ENCODE measurements around the gene ZNF789.

DNA sequence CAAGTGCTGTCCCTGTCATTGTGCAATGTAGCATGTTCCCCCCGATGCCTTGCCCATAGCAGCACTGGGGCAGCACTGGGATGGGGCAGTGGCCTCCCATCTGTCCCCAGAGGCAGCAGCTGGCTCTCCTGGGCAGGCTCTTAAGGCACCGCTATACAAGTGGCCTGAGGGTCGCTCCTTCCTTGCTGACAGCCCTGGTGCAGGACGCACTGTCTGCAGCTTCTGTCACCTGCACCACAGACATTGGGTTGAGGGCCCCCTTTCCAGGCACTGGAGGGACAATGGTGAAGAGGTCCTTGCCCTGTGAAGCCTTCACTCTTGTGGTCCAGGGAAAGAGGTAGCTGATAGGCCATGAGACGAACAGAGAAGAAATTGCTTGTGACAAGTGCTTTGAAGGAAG lies 23.4 kb upstream of the ZNF789 start:
- TF ChIP-seq, protein P1, sequence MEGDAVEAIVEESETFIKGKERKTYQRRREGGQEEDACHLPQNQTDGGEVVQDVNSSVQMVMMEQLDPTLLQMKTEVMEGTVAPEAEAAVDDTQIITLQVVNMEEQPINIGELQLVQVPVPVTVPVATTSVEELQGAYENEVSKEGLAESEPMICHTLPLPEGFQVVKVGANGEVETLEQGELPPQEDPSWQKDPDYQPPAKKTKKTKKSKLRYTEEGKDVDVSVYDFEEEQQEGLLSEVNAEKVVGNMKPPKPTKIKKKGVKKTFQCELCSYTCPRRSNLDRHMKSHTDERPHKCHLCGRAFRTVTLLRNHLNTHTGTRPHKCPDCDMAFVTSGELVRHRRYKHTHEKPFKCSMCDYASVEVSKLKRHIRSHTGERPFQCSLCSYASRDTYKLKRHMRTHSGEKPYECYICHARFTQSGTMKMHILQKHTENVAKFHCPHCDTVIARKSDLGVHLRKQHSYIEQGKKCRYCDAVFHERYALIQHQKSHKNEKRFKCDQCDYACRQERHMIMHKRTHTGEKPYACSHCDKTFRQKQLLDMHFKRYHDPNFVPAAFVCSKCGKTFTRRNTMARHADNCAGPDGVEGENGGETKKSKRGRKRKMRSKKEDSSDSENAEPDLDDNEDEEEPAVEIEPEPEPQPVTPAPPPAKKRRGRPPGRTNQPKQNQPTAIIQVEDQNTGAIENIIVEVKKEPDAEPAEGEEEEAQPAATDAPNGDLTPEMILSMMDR (conservative IDR thresholded peaks at IDR 0.05; ENCODE audit: low read depth, low read length), result no peak
- TF ChIP-seq MAZ (IDR thresholded peaks at IDR 0.05; ENCODE audit: borderline replicate concordance, low read depth, low read length), result no peak
- no peak for TF ChIP-seq POLR2A (IDR thresholded peaks at IDR 0.05; ENCODE audit: low read depth, low read length)
